Measurements from ENCODE around the gene TRPT1. TPM values are rescaled to one million over a fixed set of nuclear protein-coding genes. Genes with fewer than 3 reads are reported as not detected.

TRPT1 gene
- total RNA-seq, 4 donors from 2014 or later: 41.4 to 59.9 (median 50.3) TPM

GRCh38 chr11:64264371-64264852, 38.4 kb upstream of the TRPT1 start:
- peaks cover 0 to 78% of the 10 kb centered on the region in 2 donors for H3K36me3 ChIP-seq
- ATAC-seq: no peak
- H3K4me3 ChIP-seq: no peak overlapping the region
- H3K27me3 ChIP-seq: no peaks in the 10 kb centered on the region
- H3K9me3 ChIP-seq: no peaks in the 10 kb centered on the region
- H3K27ac ChIP-seq: no peak overlapping the region
- peaks cover 0 to 23% (median 14%) of the 10 kb centered on the region in 3 donors for H3K4me1 ChIP-seq
- no peak for TF ChIP-seq POLR2A (IDR thresholded peaks at IDR 0.05)
- TF ChIP-seq EP300 (IDR thresholded peaks at IDR 0.05): no peak
- no peak for TF ChIP-seq CTCF (IDR thresholded peaks at IDR 0.05)
- no peak for TF ChIP-seq POLR2AphosphoS5 (IDR thresholded peaks at IDR 0.05)
- 83% methylated on average over 1 of the region's 10 CpGs; no CpG with 5 or more reads in 1 of the 2 donors for WGBS, 2 donors (ENCODE audit: low coverage in 1 of 2)

- peaks cover 0 to 83% of the 10 kb centered on the region in 2 donors for H3K36me3 ChIP-seq
- no peak for TF ChIP-seq EP300 (IDR thresholded peaks at IDR 0.05)
- no peak for TF ChIP-seq POLR2AphosphoS5 (IDR thresholded peaks at IDR 0.05)
- TF ChIP-seq POLR2A (IDR thresholded peaks at IDR 0.05): no peak
- no peak for TF ChIP-seq CTCF (IDR thresholded peaks at IDR 0.05)
- no peaks in the 10 kb centered on the region for H3K27me3 ChIP-seq
- no peak overlapping the region for H3K4me3 ChIP-seq
- no peak overlapping the region for H3K27ac ChIP-seq
- no peak for ATAC-seq
- H3K4me1 ChIP-seq: peaks cover 0 to 20% (median 14%) of the 10 kb centered on the region in 3 donors
- H3K9me3 ChIP-seq: no peaks in the 10 kb centered on the region
- WGBS, 2 donors (ENCODE audit: low coverage in 1 of 2): 100% methylated on average over 1 of the region's 8 CpGs; no CpG with 5 or more reads in 1 of the 2 donors
Observed at GRCh38 chr11:64263947-64264317, 37.9 kb upstream of the TRPT1 start.

GRCh38 chr11:64263021-64263946, 37.3 kb upstream of the TRPT1 start:
- ATAC-seq: no peak
- H3K27me3 ChIP-seq: no peaks in the 10 kb centered on the region
- no peak overlapping the region for H3K4me3 ChIP-seq
- TF ChIP-seq POLR2A (IDR thresholded peaks at IDR 0.05): no peak
- TF ChIP-seq EP300 (IDR thresholded peaks at IDR 0.05): no peak
- TF ChIP-seq POLR2AphosphoS5 (IDR thresholded peaks at IDR 0.05): no peak
- no peak for TF ChIP-seq CTCF (IDR thresholded peaks at IDR 0.05)
- peaks cover 0 to 13% (median 7%) of the 10 kb centered on the region in 3 donors for H3K4me1 ChIP-seq
- no peaks in the 10 kb centered on the region for H3K9me3 ChIP-seq
- H3K36me3 ChIP-seq: peaks cover 0 to 89% of the 10 kb centered on the region in 2 donors
- WGBS, 2 donors (ENCODE audit: low coverage in 1 of 2): 62% methylated on average over 8 of the region's 29 CpGs; no CpG with 5 or more reads in 1 of the 2 donors
- H3K27ac ChIP-seq: no peak overlapping the region

GRCh38 chr11:64262271-64263002, 36.5 kb upstream of the TRPT1 start:
- Histone ChIP-seq H3K27me3 (no peaks in the 10 kb centered on the region), H3K9me3 (no peaks in the 10 kb centered on the region), H3K4me1 (peaks cover 0 to 5% (median 0%) of the 10 kb centered on the region in 3 donors), H3K36me3 (peaks cover 0 to 97% of the 10 kb centered on the region in 2 donors), H3K27ac (no peak overlapping the region), H3K4me3 (no peak overlapping the region)
- 100% methylated on average over 2 of the region's 42 CpGs; no CpG with 5 or more reads in 1 of the 2 donors for WGBS, 2 donors (ENCODE audit: low coverage in 1 of 2)
- ATAC-seq: no peak
- no peak for TF ChIP-seq EP300 (IDR thresholded peaks at IDR 0.05)
- TF ChIP-seq POLR2AphosphoS5 (IDR thresholded peaks at IDR 0.05): no peak
- no peak for TF ChIP-seq CTCF (IDR thresholded peaks at IDR 0.05)
- TF ChIP-seq POLR2A (IDR thresholded peaks at IDR 0.05): no peak
